Central memory CD8-positive, alpha-beta T cell (primary cell): ENCODE data around the gene TAPBP.

ENCODE experiments used
- ATAC-seq: fragments of 150-1000 bp; cut with Tn5 transposase; replicated peaks from 2 replicates; pipeline ENCODE4 v1.10.0; 2022; ENCODE audit warnings: mild to moderate bottlenecking, moderate FRiP score, moderate number of reproducible peaks; ENCODE audit not compliant: poor library complexity, severe bottlenecking; ENCODE audit errors: extremely low read depth
- DNase-seq, 2 donors: peaks; one replicate each; pipeline ENCODE4 v3.0.0; 2021; ENCODE audit warnings: low spot score in 2 of 2
- H3K27ac Mint-ChIP-seq: one replicate; pipeline ENCODE4 v1.8.0; 2022; ENCODE audit warnings: low read depth, mild to moderate bottlenecking, moderate library complexity, mixed read lengths
- H3K27me3 Mint-ChIP-seq: one replicate; pipeline ENCODE4 v1.8.0; 2022; ENCODE audit warnings: mixed read lengths
- H3K36me3 Mint-ChIP-seq: one replicate; pipeline ENCODE4 v1.8.0; 2022; ENCODE audit warnings: mild to moderate bottlenecking, moderate library complexity, mixed read lengths; ENCODE audit not compliant: insufficient read depth
- H3K4me1 Mint-ChIP-seq: one replicate; pipeline ENCODE4 v1.8.0; 2022; ENCODE audit warnings: mixed read lengths
- H3K4me3 Mint-ChIP-seq: one replicate; pipeline ENCODE4 v1.8.0; 2022; ENCODE audit warnings: mild to moderate bottlenecking, moderate library complexity, mixed read lengths
- H3K9me3 Mint-ChIP-seq: one replicate; pipeline ENCODE4 v1.8.0; 2022; ENCODE audit warnings: mixed read lengths

Gene TAPBP

GRCh38 chr6:33298773-33299236 is 15.1 kb downstream of the TAPBP start, which contains the start of gene RGL2:
Gene RGL2 (minus strand): TSS chr6:33298942. CDS start chr6:33298610, 332 bp downstream.
- peak; percentile 23 for ATAC-seq
- Mint-ChIP-seq H3K27ac (peak within 1 kb of the TSS; percentile 98), H3K4me3 (peak within 1 kb of the TSS; percentile 97), H3K27me3 (no peaks in the 10 kb centered on the region), H3K9me3 (no peaks in the 10 kb centered on the region), H3K4me1 (peaks cover 51% of the 10 kb centered on the region), H3K36me3 (peaks cover 56% of the 10 kb centered on the region)
- DNase-seq = no peak

GRCh38 chr6:33297956-33298772 is 15.7 kb downstream of the TAPBP start:
- peak overlapping the region; percentile 98 for H3K27ac Mint-ChIP-seq
- DNase-seq (peak in 1 of 2 donors; percentile 49), ATAC-seq (peak; percentile 0)
- H3K4me3 Mint-ChIP-seq = peak overlapping the region; percentile 97
- H3K4me1 Mint-ChIP-seq = peaks cover 47% of the 10 kb centered on the region
- no peaks in the 10 kb centered on the region for H3K9me3 Mint-ChIP-seq
- peaks cover 52% of the 10 kb centered on the region for H3K36me3 Mint-ChIP-seq
- H3K27me3 Mint-ChIP-seq = no peaks in the 10 kb centered on the region

DNA sequence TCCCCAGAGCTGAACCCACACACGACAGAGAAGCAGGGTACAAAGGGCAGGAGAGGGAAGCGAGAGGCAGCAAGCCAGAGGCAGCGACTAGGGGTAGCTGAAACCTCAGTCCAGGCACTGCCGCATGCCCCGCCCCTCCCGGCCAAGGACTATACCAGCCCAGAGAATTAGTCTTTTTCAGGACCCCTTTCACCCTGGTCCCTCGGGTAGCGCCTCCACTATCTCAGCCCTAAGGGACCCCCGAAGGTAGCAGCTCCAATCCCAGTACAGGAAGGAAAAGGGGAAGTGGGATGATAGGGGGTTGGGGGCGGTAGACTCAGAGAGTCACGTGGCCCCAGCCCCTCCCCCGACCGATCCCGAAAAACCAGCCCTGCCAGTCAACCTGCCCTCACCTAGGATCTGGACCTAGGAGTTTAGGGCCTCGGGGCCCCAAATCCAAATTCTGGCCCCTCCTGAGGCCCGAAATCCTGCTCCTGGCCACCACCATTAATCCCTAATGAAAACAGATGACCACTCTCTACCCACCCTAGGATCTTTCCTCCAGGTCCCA is 16.4 kb downstream of the TAPBP start:
- Mint-ChIP-seq H3K27me3 (no peaks in the 10 kb centered on the region), H3K9me3 (no peaks in the 10 kb centered on the region), H3K27ac (peak overlapping the region; percentile 98), H3K4me1 (peaks cover 47% of the 10 kb centered on the region), H3K36me3 (peaks cover 46% of the 10 kb centered on the region), H3K4me3 (peak overlapping the region; percentile 97)
- ATAC-seq (no peak), DNase-seq (no peak)

- peaks cover 47% of the 10 kb centered on the region for H3K4me1 Mint-ChIP-seq
- no peaks in the 10 kb centered on the region for H3K27me3 Mint-ChIP-seq
- no peaks in the 10 kb centered on the region for H3K9me3 Mint-ChIP-seq
- peaks cover 43% of the 10 kb centered on the region for H3K36me3 Mint-ChIP-seq
- ATAC-seq (no peak), DNase-seq (no peak)
- no peak overlapping the region for H3K27ac Mint-ChIP-seq
- H3K4me3 Mint-ChIP-seq = peak overlapping the region; percentile 97
These were observed 17.0 kb downstream of the TAPBP start for GRCh38 chr6:33296797-33297405.

DNA sequence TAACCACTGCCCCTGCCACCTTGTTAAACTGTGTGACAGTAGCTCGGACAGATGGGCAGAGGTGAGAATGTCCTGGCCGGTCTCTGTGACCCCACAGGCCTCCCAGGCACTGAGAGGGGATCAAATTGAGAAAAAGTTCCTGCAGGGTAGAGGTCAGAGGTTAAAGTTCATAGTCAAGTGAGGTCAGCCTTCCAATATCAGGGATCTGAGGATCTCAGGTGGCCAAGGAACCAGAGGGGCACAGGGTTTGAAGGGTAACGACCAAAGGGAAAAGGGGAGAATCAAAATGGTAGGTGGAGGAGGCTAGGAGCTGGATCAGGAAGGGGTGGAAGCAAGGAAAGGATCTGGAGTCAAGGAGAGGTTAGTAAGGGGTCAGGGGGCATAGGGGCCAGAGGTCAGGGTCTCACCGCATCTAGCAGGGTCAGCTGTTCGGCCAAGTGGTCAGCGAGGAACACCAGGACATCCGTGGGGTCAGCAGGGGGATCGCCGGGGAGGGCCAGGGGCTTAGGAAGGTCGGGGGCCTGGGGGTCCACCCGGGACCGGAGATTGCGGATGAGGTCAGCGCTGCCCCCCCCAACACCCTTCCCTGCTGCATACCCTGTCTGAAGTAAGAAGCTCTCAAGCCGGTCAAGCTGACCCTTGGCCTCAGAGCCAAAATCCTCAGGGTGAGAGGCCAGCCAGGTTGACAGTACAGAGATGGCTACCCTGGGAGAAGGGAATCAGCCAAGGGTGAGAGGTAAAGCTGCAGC is 18.1 kb downstream of the TAPBP start:
- H3K27me3 Mint-ChIP-seq = no peaks in the 10 kb centered on the region
- ATAC-seq = no peak
- peaks cover 41% of the 10 kb centered on the region for H3K4me1 Mint-ChIP-seq
- peaks cover 36% of the 10 kb centered on the region for H3K36me3 Mint-ChIP-seq
- no peak for DNase-seq
- H3K9me3 Mint-ChIP-seq = no peaks in the 10 kb centered on the region
- H3K27ac Mint-ChIP-seq = peak overlapping the region; percentile 72
- peak overlapping the region; percentile 97 for H3K4me3 Mint-ChIP-seq

DNA sequence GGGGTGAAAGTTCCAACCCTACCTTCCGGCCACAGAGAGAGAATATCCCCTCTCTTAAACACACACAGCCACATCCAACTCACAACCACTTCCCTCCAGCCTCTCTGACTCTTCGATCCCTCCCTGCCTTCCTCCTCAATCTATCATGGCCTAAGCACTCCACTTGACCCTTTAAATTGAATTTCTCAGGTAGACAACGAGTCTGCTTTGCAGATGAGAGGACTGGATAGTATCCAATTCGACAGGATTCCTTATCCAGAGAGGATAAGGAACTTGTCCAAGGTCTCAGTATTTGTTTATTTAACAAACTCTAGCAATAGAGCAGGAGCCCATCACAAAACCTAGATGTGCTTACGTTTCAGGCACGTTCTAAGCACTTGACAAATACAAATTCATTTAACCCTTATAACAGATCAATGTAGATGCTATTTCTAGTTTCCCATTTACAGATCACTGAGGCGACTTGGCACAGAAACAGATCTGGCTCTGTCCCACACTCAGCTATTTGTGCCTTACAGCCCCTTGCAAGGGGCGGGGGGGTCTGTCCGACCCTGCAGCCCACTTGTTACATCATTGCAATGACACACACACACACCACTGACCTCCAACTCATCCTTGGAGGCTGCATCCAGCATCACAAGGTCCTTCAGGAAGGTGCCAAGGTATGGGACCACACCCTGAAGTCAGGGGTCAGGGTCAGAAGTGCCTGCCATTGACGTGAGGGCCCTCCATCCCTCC is 19.6 kb downstream of the TAPBP start:
- Mint-ChIP-seq H3K27ac (no peak overlapping the region), H3K4me1 (peaks cover 47% of the 10 kb centered on the region), H3K4me3 (no peak overlapping the region)

GRCh38 chr6:33292996-33293682 is 20.7 kb downstream of the TAPBP start:
- Mint-ChIP-seq H3K4me1 (peaks cover 51% of the 10 kb centered on the region), H3K27me3 (no peaks in the 10 kb centered on the region), H3K4me3 (no peak overlapping the region), H3K27ac (no peak overlapping the region), H3K36me3 (peaks cover 28% of the 10 kb centered on the region), H3K9me3 (no peaks in the 10 kb centered on the region)
- no peak for ATAC-seq
- DNase-seq = no peak

More for the DNA sequence above, 19.6 kb downstream of the TAPBP start:
- Mint-ChIP-seq H3K9me3 (no peaks in the 10 kb centered on the region), H3K27me3 (no peaks in the 10 kb centered on the region), H3K36me3 (peaks cover 30% of the 10 kb centered on the region)
- DNase-seq (no peak), ATAC-seq (no peak)

DNA sequence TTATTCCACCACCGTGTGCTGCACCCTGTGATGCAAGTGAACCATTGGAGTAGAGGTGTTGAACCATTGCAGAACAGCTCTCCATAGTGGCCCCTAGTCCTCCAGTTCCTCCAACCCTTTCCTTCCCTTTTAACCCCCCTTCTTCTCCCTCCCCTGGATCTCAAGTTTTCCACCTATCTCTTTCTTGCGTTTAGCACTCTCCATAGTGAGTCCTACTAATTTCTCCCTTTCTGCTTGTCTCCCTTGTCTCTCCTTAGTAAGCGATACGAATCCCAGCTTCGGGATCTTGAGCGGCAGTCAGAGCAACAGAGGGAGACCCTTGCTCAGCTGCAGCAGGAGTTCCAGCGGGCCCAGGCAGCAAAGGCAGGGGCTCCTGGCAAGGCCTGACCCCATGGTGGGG is 23.4 kb downstream of the TAPBP start:
- no peaks in the 10 kb centered on the region for H3K27me3 Mint-ChIP-seq
- no peaks in the 10 kb centered on the region for H3K9me3 Mint-ChIP-seq
- peaks cover 25% of the 10 kb centered on the region for H3K36me3 Mint-ChIP-seq
- DNase-seq = no peak
- peak overlapping the region; percentile 94 for H3K4me3 Mint-ChIP-seq
- peaks cover 47% of the 10 kb centered on the region for H3K4me1 Mint-ChIP-seq
- no peak for ATAC-seq
- no peak overlapping the region for H3K27ac Mint-ChIP-seq

DNA sequence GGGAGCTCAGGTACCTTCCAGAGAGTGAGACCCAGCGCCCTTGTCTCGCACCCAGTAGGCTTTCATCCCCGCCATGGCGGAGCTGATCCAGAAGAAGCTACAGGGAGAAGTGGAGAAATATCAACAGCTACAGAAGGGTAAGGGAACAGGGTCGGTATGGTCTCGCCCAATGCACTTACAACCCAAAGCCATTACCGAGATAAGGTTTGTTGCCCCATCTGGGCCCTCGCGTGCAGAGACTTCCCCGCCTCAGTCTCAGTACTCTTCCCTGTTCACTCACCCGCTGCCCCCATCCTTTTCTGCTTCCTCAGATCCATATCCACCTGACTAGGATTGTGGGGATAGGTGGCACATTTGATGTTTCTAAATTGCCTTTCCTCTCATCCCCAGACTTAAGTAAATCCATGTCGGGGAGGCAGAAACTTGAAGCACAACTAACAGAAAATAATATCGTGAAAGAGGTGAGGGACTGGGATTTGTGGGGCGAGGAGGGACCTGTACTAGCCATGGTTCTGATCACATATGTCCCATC is 24.0 kb downstream of the TAPBP start:
- Mint-ChIP-seq H3K36me3 (peaks cover 25% of the 10 kb centered on the region), H3K4me1 (peaks cover 46% of the 10 kb centered on the region), H3K27ac (peak overlapping the region; percentile 92), H3K27me3 (no peaks in the 10 kb centered on the region), H3K4me3 (peak overlapping the region; percentile 94), H3K9me3 (no peaks in the 10 kb centered on the region)
- no peak for DNase-seq
- peak; percentile 15 for ATAC-seq

GRCh38 chr6:33288921-33289783 is 24.7 kb downstream of the TAPBP start, which contains the start of the genes PFDN6 and WDR46:
Gene PFDN6 (plus strand): TSS chr6:33289601. CDS start chr6:33289857, 256 bp downstream.
Gene WDR46 (minus strand): TSS chr6:33289239. CDS start chr6:33289170, 69 bp downstream.
- Mint-ChIP-seq H3K27ac (peak within 1 kb of the TSS; percentile 92), H3K4me1 (peaks cover 46% of the 10 kb centered on the region), H3K9me3 (no peaks in the 10 kb centered on the region), H3K36me3 (peaks cover 27% of the 10 kb centered on the region), H3K4me3 (peak within 1 kb of the TSS; percentile 94), H3K27me3 (no peaks in the 10 kb centered on the region)
- peak; percentile 97 for ATAC-seq
- DNase-seq = peak; percentile 69 to 76
